Peyer's patch (tissue), 4 donors: ENCODE results near the gene ARF1.

ENCODE experiments used
- POLR2A ChIP-seq, 2 donors: fragments of 450-650 bp; IDR thresholded peaks; one replicate each; pipeline ENCODE4 v1.5.1; 2017; ENCODE audit warnings: antibody characterized with exemption in 2 of 2, mild to moderate bottlenecking in 2 of 2, moderate library complexity in 2 of 2
- TF ChIP-seq, protein P1 (sequence below), 6 experiments: fragments of 450-650 bp in 4 of 6; fragments of 200-600 bp in 2 of 6; sonication (generic) in 1 of 6; IDR thresholded peaks; one replicate each; pipeline ENCODE4 v1.5.1; 2017 to 2019; ENCODE audit warnings: antibody characterized with exemption in 6 of 6, mild to moderate bottlenecking in 3 of 6, moderate library complexity in 1 of 6

DNA sequence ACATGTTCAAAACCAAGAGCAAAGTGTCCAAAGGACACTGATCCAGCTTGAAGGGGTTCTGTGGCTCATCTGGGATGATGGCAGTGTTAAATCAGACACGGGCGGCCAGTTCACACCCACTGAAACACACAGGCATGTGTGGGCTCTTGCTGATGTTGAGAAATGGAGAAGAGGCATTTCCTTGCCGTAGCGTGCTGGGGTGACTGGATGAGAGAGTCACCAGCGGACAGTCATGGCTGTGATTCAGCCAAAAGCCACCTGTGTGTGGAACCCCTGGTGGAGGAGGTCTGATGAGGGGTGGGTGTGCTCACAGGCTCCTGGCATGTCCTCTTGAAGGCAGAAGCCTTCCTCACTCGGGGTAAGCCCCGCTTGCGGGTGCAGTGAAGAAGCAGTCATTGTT is 13.4 kb downstream of the ARF1 start:
- TF ChIP-seq, protein P1, sequence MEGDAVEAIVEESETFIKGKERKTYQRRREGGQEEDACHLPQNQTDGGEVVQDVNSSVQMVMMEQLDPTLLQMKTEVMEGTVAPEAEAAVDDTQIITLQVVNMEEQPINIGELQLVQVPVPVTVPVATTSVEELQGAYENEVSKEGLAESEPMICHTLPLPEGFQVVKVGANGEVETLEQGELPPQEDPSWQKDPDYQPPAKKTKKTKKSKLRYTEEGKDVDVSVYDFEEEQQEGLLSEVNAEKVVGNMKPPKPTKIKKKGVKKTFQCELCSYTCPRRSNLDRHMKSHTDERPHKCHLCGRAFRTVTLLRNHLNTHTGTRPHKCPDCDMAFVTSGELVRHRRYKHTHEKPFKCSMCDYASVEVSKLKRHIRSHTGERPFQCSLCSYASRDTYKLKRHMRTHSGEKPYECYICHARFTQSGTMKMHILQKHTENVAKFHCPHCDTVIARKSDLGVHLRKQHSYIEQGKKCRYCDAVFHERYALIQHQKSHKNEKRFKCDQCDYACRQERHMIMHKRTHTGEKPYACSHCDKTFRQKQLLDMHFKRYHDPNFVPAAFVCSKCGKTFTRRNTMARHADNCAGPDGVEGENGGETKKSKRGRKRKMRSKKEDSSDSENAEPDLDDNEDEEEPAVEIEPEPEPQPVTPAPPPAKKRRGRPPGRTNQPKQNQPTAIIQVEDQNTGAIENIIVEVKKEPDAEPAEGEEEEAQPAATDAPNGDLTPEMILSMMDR (IDR thresholded peaks at IDR 0.05) = no peak
- TF ChIP-seq POLR2A (IDR thresholded peaks at IDR 0.05) = no peak
